ENCODE measurements around the gene POU6F2.

GRCh38 chr7:39002755-39003154, 25.0 kb downstream of the POU6F2 start:
- TF ChIP-seq MYNN (tag by site-specific recombination; IDR thresholded peaks at IDR 0.05; ENCODE audit: borderline replicate concordance), result no peak
- no peak for TF ChIP-seq CTCF (tag by site-specific recombination; IDR thresholded peaks at IDR 0.05)
- no peak for TF ChIP-seq ZBTB20 (tag by site-specific recombination; IDR thresholded peaks at IDR 0.05)
- no peak for TF ChIP-seq ZNF394 (tag by site-specific recombination; IDR thresholded peaks at IDR 0.05; ENCODE audit: borderline replicate concordance)
- TF ChIP-seq ZBTB21 (tag by site-specific recombination; IDR thresholded peaks at IDR 0.05), result no peak

Data from HEK293 (cell line).